ENCODE data around the gene RBMS3. TPM values are rescaled to one million over a fixed set of nuclear protein-coding genes. Genes with fewer than 3 reads are reported as not detected.
A peak's percentile ranks its signal among the peaks of the same experiment; 100 is the strongest.

Gene RBMS3
- total and polyA plus RNA-seq, 2 of the 8 experiments (the other 6 are each of a cell fraction or from before 2014, with no cell fraction given): 3.7 to 6.9 TPM

DNA sequence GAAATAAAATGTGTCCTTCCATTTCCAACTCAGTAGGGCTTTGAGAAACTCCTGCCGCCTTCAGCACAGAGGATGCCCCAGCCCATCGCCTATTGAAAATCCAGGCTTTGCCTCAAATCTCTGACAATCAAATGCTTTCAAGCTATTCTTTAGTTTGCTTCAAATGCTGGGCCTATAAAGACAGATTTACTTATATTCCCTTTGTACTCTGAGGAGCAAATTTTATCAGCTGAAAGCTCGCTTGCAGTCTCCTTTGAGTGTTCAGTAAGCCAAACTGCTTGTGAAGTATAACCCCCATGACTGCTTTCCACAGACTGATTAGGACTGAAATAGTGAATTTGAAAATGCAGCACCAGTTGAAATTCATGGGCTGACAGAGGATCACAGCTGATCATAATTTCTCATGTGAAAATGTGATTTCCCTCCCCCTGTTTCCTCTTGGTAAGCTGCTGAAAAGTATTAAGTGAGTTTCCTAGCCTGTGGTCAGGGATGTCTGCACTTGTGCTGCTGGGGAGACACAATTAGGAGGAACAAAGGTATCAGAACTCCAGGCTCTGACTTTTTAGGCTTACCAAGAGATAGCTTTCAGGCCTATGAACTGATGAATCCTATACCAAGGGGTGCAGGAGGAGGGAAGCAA is 762.2 kb downstream of the RBMS3 start:
- H2BK12ac ChIP-seq (ENCODE audit: low read depth, low read length): no peak overlapping the region
- no peaks in the 10 kb centered on the region for H3K79me1 ChIP-seq (ENCODE audit: low read depth, low read length)
- no peak overlapping the region for H2BK120ac ChIP-seq (replicated peaks; ENCODE audit: low read depth, low read length)
- no peaks in the 10 kb centered on the region for H3K79me2 ChIP-seq (ENCODE audit: control insufficient read depth in 1 of 2, insufficient read depth in 2 of 2, low read length in 2 of 2)
- no peak overlapping the region for H2AFZ ChIP-seq (ENCODE audit: low read length)
- 89% methylated on average over 3 of the region's 3 CpGs; no CpG with 5 or more reads in 1 of the 2 experiments for WGBS, 2 experiments (ENCODE audit: extremely low coverage in 1 of 2, insufficient coverage in 1 of 2, insufficient read length in 1 of 2, insufficient replicate concordance in 2 of 2, low coverage in 1 of 2, low lambda C conversion rate in 2 of 2, missing lambda C conversion rate in 1 of 2)
- no peak overlapping the region for H4K91ac ChIP-seq (replicated peaks; ENCODE audit: insufficient read length, low read length)
- no peaks in the 10 kb centered on the region for H3K9me3 ChIP-seq (ENCODE audit: insufficient read depth in 2 of 2, low read depth in 1 of 2, low read length in 1 of 2)
- no peak overlapping the region for H3K18ac ChIP-seq (ENCODE audit: extremely low read depth, low read length)
- H4K8ac ChIP-seq (ENCODE audit: extremely low read depth, insufficient read depth, low read length): no peak overlapping the region
- H3K23ac ChIP-seq (ENCODE audit: insufficient read length): no peak overlapping the region
- H3K36me3 ChIP-seq (ENCODE audit: control insufficient read depth in 2 of 4, insufficient read depth in 4 of 4, low read length in 3 of 4): no peaks in the 10 kb centered on the region
- H4K20me1 ChIP-seq (replicated peaks in 1 of 2; ENCODE audit: control insufficient read depth in 1 of 2, insufficient read depth in 2 of 2, low read length in 2 of 2): no peaks in the 10 kb centered on the region
- H3K23me2 ChIP-seq (ENCODE audit: low read depth, low read length): no peaks in the 10 kb centered on the region
- H2BK15ac ChIP-seq (ENCODE audit: low read length): no peak overlapping the region
- 0 out of 2 replicates have a peak overlapping the region, but pooled peaks have one; percentile 29 for H2BK20ac ChIP-seq (ENCODE audit: low read length)
- no peak overlapping the region for H3K4me2 ChIP-seq (ENCODE audit: insufficient read depth in 1 of 2, low read depth in 2 of 2, low read length in 2 of 2)
- H4K5ac ChIP-seq (ENCODE audit: insufficient read length, low read depth, low read length): no peak overlapping the region
- DNase-seq (ENCODE audit: low read depth in 1 of 2, low spot score in 2 of 2): no peak
- FAIRE-seq: no peak
- H3K4ac ChIP-seq (replicated peaks; ENCODE audit: insufficient read length, low read depth, low read length): no peak overlapping the region
- H3K4me1 ChIP-seq (replicated peaks in 1 of 4; ENCODE audit: control insufficient read depth in 3 of 4, insufficient read depth in 4 of 4, low read length in 3 of 4): peaks cover 0 to 5% (median 0%) of the 10 kb centered on the region in 4 experiments; a peak in 2 of 7 replicates
- H3K27me3 ChIP-seq (replicated peaks in 1 of 4; ENCODE audit: control insufficient read depth in 3 of 4, extremely low read depth in 1 of 4, insufficient read depth in 3 of 4, low read length in 3 of 4): no peaks in the 10 kb centered on the region
- ChIA-PET POLR2A (ENCODE audit: partially characterized antibody) (no interaction called here), CTCF (ENCODE audit: partially characterized antibody) (interaction anchor here (0.6 to 4.8 kb wide), 48 partner anchors 10 to 734 kb away, joined by 3 to 87 read pairs (median 5); no protein-coding TSS in a partner anchor)
- H2BK5ac ChIP-seq (ENCODE audit: low read depth, low read length): no peak overlapping the region
- H3K56ac ChIP-seq (replicated peaks; ENCODE audit: insufficient read length, low read depth, low read length): no peak overlapping the region
- H2AK5ac ChIP-seq (ENCODE audit: low read depth, low read length): no peak overlapping the region
- H3K14ac ChIP-seq (ENCODE audit: insufficient read length): no peak overlapping the region
- H3K9ac ChIP-seq (replicated peaks in 1 of 4; ENCODE audit: extremely low read depth in 1 of 4, low read depth in 3 of 4, low read length in 3 of 4): no peak overlapping the region
- H3K27ac ChIP-seq (ENCODE audit: low read depth, low read length): no peak overlapping the region
- H3K4me3 ChIP-seq (ENCODE audit: extremely low read depth in 1 of 4, insufficient read depth in 2 of 4, low read depth in 3 of 4, low read length in 4 of 4): no peak overlapping the region
- TF ChIP-seq CTBP2 (IDR thresholded peaks at IDR 0.05; ENCODE audit: borderline replicate concordance, insufficient read depth, insufficient read length, low read length) (no peak), RBBP5 (IDR thresholded peaks at IDR 0.05; ENCODE audit: borderline replicate concordance, low read depth, low read length) (no peak), ZNF274 (IDR thresholded peaks at IDR 0.05; ENCODE audit: borderline replicate concordance, extremely low read depth, low read length) (no peak), TAF7 (optimal IDR thresholded peaks at IDR 0.05; ENCODE audit: borderline replicate concordance, low read depth, low read length) (no peak), RAD21 (IDR thresholded peaks at IDR 0.05 in 1 of 2, conservative IDR thresholded peaks at IDR 0.05 in 1 of 2; ENCODE audit: low read depth in 2 of 2, low read length in 2 of 2) (no peak), MAFK (IDR thresholded peaks at IDR 0.05; ENCODE audit: low read depth, low read length) (no peak)
